ENCODE data around the gene NCKAP5. TPM values are rescaled to one million over a fixed set of nuclear protein-coding genes. Genes with fewer than 3 reads are reported as not detected.

The NCKAP5 gene
- total RNA-seq, 1 experiment from 2014 or later = not detected

DNA sequence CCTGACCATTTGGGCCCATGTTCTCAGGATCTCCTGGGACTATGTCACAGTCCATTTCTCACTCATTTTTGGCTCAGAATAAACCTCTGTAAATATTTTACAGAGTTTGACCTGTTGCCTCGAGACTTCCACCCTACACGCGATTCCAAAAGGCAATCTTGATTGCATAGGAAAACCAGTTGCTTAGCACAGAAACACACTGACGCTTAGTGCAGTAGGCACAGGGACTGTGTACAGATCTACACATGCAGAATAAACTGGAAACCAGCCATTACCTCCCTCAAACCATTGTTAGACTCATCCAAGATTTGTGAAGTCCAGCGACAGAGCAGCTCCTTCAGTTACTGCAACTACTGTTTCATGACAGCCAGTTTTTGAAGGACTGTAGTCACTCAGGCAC, 73.0 kb downstream of the NCKAP5 start:
- DNase-seq = no peak
- H3K27ac ChIP-seq = no peak overlapping the region
- H3K36me3 ChIP-seq (ENCODE audit: low read depth) = no peaks in the 10 kb centered on the region
- H3K79me2 ChIP-seq (ENCODE audit: low read depth) = no peaks in the 10 kb centered on the region
- H3K4me1 ChIP-seq (replicated peaks; ENCODE audit: insufficient read depth) = no peaks in the 10 kb centered on the region
- H4K20me1 ChIP-seq (ENCODE audit: insufficient read depth) = no peaks in the 10 kb centered on the region
- CTCF ChIA-PET = no interaction called here
- H3K27me3 ChIP-seq (ENCODE audit: insufficient read depth, low read depth) = peaks cover 38% of the 10 kb centered on the region
- no peaks in the 10 kb centered on the region for H3K9me2 ChIP-seq (ENCODE audit: insufficient read depth)
- BruUV-seq (replicated peaks) = no TSS peak
- intact Hi-C loops (cut with micrococcal nuclease; ENCODE audit: unreplicated experiment) = no loop called here
- no peak overlapping the region for H3K4me2 ChIP-seq
- H2AFZ ChIP-seq = no peak overlapping the region
- no peak for TF ChIP-seq EZH2 (IDR thresholded peaks at IDR 0.05; ENCODE audit: low read depth)
- TF ChIP-seq, protein P1, sequence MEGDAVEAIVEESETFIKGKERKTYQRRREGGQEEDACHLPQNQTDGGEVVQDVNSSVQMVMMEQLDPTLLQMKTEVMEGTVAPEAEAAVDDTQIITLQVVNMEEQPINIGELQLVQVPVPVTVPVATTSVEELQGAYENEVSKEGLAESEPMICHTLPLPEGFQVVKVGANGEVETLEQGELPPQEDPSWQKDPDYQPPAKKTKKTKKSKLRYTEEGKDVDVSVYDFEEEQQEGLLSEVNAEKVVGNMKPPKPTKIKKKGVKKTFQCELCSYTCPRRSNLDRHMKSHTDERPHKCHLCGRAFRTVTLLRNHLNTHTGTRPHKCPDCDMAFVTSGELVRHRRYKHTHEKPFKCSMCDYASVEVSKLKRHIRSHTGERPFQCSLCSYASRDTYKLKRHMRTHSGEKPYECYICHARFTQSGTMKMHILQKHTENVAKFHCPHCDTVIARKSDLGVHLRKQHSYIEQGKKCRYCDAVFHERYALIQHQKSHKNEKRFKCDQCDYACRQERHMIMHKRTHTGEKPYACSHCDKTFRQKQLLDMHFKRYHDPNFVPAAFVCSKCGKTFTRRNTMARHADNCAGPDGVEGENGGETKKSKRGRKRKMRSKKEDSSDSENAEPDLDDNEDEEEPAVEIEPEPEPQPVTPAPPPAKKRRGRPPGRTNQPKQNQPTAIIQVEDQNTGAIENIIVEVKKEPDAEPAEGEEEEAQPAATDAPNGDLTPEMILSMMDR (conservative IDR thresholded peaks at IDR 0.05) = no peak
- POLR2A ChIA-PET (ENCODE audit: unreplicated experiment) = no interaction called here
- no peak overlapping the region for H3K4me3 ChIP-seq
- H3K9me3 ChIP-seq (ENCODE audit: insufficient read depth, low read depth) = no peaks in the 10 kb centered on the region
- H3F3A ChIP-seq (ENCODE audit: insufficient read depth, low read depth) = no peaks in the 10 kb centered on the region

DNA sequence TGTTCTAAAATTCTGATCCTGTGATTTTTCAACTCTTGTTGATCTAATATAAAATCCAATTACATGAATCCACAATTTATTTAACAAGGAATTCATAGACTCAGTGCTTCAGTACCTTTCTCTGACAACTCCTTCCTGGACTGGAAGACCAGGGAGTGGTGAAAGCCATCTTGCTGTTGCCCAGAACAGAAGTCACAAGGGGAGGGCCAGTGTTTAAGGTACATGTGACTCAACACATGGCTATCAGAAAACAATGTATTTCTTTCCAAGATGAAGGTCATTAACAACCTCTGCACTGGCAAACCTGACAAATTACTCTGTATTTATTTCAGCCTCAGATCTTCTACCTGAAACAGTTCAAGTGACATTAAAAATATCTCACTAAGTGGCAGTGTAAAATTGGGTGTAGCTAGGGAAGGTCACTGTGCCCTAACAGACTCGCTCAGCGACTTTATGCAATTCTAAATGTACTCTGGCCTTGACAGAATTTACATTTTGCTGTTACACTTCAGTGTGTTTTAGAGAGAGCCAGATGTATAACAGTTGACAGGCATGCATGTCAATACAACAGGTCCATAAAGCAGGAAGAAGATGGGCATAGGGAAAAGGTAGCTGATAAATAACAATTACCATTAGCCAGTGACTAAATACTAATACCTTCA, 75.4 kb downstream of the NCKAP5 start:
- CTCF ChIA-PET = no interaction called here
- Histone ChIP-seq H3K27me3 (ENCODE audit: insufficient read depth, low read depth) (peaks cover 21% of the 10 kb centered on the region), H3K4me2 (no peak overlapping the region)

DNA sequence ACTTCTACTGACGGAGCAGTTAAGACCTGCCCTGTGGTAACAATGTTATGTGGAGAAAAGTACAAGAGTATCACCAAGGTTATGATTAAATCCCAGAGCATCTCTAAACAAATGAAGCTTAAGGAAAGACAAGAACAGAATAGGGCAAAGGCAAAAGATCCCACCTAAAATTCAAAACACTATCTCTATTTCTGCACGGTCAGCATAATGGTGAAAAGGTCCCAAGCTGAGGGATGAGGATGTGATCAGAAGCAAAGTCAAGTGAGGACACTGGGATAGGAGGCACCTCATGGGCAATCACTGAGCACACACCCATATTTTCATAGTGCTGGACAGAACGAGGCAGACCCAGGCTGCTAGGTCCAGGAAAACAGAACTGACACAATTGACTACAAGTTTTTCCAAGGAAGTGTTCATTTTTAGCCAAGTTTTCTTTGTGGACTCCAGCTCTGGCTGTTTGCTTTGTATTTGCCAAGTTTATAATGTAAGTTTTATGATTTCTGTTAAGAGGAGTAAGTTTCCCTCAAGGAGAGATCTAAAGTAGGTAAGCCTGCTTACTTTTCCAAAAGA, 77.8 kb downstream of the NCKAP5 start:
- no TSS peak for BruUV-seq (replicated peaks)
- no peak for DNase-seq
- H3K27ac ChIP-seq = no peak overlapping the region
- ChIA-PET POLR2A (ENCODE audit: unreplicated experiment) (no interaction called here), CTCF (no interaction called here)
- H2AFZ ChIP-seq = no peak overlapping the region
- H3K9me3 ChIP-seq (ENCODE audit: insufficient read depth, low read depth) = no peaks in the 10 kb centered on the region
- no peaks in the 10 kb centered on the region for H3K9me2 ChIP-seq (ENCODE audit: insufficient read depth)
- no peaks in the 10 kb centered on the region for H4K20me1 ChIP-seq (ENCODE audit: insufficient read depth)
- H3K27me3 ChIP-seq (ENCODE audit: insufficient read depth, low read depth) = peaks cover 9% of the 10 kb centered on the region
- no peaks in the 10 kb centered on the region for H3K36me3 ChIP-seq (ENCODE audit: low read depth)
- TF ChIP-seq, protein P1 (conservative IDR thresholded peaks at IDR 0.05) = no peak
- TF ChIP-seq EZH2 (IDR thresholded peaks at IDR 0.05; ENCODE audit: low read depth) = no peak
- no peak overlapping the region for H3K4me2 ChIP-seq
- H3K4me1 ChIP-seq (replicated peaks; ENCODE audit: insufficient read depth) = no peaks in the 10 kb centered on the region
- no peaks in the 10 kb centered on the region for H3K79me2 ChIP-seq (ENCODE audit: low read depth)
- intact Hi-C loops (cut with micrococcal nuclease; ENCODE audit: unreplicated experiment) = no loop called here
- H3K4me3 ChIP-seq = no peak overlapping the region
- no peaks in the 10 kb centered on the region for H3F3A ChIP-seq (ENCODE audit: insufficient read depth, low read depth)

More for the DNA sequence above, 75.4 kb downstream of the NCKAP5 start:
- Histone ChIP-seq H3K27ac (no peak overlapping the region), H2AFZ (no peak overlapping the region), H3K4me3 (no peak overlapping the region), H3K9me3 (ENCODE audit: insufficient read depth, low read depth) (no peaks in the 10 kb centered on the region), H3K9me2 (ENCODE audit: insufficient read depth) (no peaks in the 10 kb centered on the region), H3K4me1 (replicated peaks; ENCODE audit: insufficient read depth) (no peaks in the 10 kb centered on the region), H3K36me3 (ENCODE audit: low read depth) (no peaks in the 10 kb centered on the region), H3F3A (ENCODE audit: insufficient read depth, low read depth) (no peaks in the 10 kb centered on the region), H4K20me1 (ENCODE audit: insufficient read depth) (no peaks in the 10 kb centered on the region), H3K79me2 (ENCODE audit: low read depth) (no peaks in the 10 kb centered on the region)
- no peak for TF ChIP-seq EZH2 (IDR thresholded peaks at IDR 0.05; ENCODE audit: low read depth)
- TF ChIP-seq, protein P1 (conservative IDR thresholded peaks at IDR 0.05) = no peak
- POLR2A ChIA-PET (ENCODE audit: unreplicated experiment) = no interaction called here
- no peak for DNase-seq
- BruUV-seq (replicated peaks) = no TSS peak
- intact Hi-C loops (cut with micrococcal nuclease; ENCODE audit: unreplicated experiment) = no loop called here
